Activated CD8-positive, alpha-beta memory T cell treated with anti-CD3 and anti-CD28 coated beads, Interleukin-2, amount 10 ng/mL, durations not matched to agents 7 days and 5 days (primary cell): Measurements from ENCODE around the gene TCF12. TPM values are rescaled to one million over a fixed set of nuclear protein-coding genes. Genes with fewer than 3 reads are reported as not detected.

Source experiments
- ATAC-seq: fragments of 150-1000 bp; cut with Tn5 transposase; one replicate; pipeline ENCODE4 v1.10.0; 2021; ENCODE audit warnings: moderate library complexity
- CTCF ChIA-PET: fragments of 350-600 bp; sonication (Branson Sonifier 250); formaldehyde crosslinking; loops from one replicate; lab custom pipeline; 2021; ENCODE audit warnings: antibody characterized with exemption; lab: Charles Lee
- DNase-seq: peaks from one replicate; pipeline ENCODE4 v3.0.0-alpha.2; 2020
- H3K27ac Mint-ChIP-seq: one replicate; pipeline ENCODE4 v1.8.0; 2021; ENCODE audit warnings: mild to moderate bottlenecking, mixed read lengths
- H3K27me3 Mint-ChIP-seq: one replicate; pipeline ENCODE4 v1.8.0; 2021; ENCODE audit warnings: mixed read lengths
- H3K36me3 Mint-ChIP-seq: one replicate; pipeline ENCODE4 v1.8.0; 2021; ENCODE audit warnings: mild to moderate bottlenecking, mixed read lengths
- H3K4me1 Mint-ChIP-seq: one replicate; pipeline ENCODE4 v1.8.0; 2021; ENCODE audit warnings: mixed read lengths
- H3K4me3 Mint-ChIP-seq: one replicate; pipeline ENCODE4 v1.8.0; 2021; ENCODE audit warnings: mild to moderate bottlenecking, moderate library complexity, mixed read lengths
- H3K9me3 Mint-ChIP-seq: one replicate; pipeline ENCODE4 v1.8.0; 2022; ENCODE audit warnings: low read depth, mixed read lengths
- total RNA-seq, 2 experiments: library from RNA; stranded (reverse); gene quantifications; one replicate each; pipeline ENCODE4 v1.2.3, GENCODE V29; 2021

TCF12 gene
- total RNA-seq, 2 experiments from 2014 or later = 75.4 to 89.0 TPM

DNA sequence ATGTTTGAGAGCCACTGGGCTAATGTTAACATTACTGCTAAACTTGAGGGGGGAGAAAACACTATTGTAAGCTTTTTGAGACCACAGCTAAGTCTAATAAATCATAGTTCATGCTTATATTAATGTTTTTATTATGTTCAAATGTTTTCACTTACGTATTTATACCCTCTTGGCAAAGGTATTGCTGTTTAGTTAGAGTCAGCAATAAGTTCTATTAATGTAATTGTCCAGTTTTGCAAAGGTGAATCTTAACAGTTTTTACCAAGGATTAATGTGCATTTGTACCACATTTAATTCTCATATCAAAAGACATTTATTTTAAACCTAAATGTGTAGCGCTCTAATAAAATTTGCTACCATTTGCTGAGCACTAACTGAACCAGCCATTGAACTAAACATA is 251.2 kb downstream of the TCF12 start:
- peaks cover 6% of the 10 kb centered on the region for H3K4me1 Mint-ChIP-seq
- no peaks in the 10 kb centered on the region for H3K27me3 Mint-ChIP-seq
- peaks cover 8% of the 10 kb centered on the region for H3K36me3 Mint-ChIP-seq
- DNase-seq (no peak), ATAC-seq (no peak)
- no peak overlapping the region for H3K4me3 Mint-ChIP-seq
- no peak overlapping the region for H3K27ac Mint-ChIP-seq
- H3K9me3 Mint-ChIP-seq = no peaks in the 10 kb centered on the region
- CTCF ChIA-PET = no interaction called here

DNA sequence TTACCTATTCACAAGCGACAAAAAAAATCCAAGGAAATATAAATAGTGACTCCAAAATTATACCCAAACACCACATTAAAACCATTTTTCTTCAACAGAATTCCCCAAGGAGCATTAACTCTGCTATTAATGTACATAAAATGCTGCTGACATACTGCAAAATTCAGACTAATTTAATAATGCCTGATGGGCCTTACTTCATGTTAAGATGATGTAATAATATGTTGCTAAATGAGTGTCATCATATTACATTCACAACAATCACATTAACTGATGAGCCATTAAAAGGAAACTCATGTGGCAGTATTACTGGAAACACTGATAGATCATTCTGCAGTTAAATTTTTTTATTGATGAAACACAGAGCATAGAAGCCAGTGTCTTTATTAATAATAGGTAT is 253.0 kb downstream of the TCF12 start:
- CTCF ChIA-PET = no interaction called here
- no peaks in the 10 kb centered on the region for H3K27me3 Mint-ChIP-seq
- H3K9me3 Mint-ChIP-seq = no peaks in the 10 kb centered on the region
- no peak overlapping the region for H3K4me3 Mint-ChIP-seq
- no peak overlapping the region for H3K27ac Mint-ChIP-seq
- no peak for ATAC-seq
- peaks cover 5% of the 10 kb centered on the region for H3K4me1 Mint-ChIP-seq
- DNase-seq = no peak
- peaks cover 9% of the 10 kb centered on the region for H3K36me3 Mint-ChIP-seq

GRCh38 chr15:57172925-57173324 is 254.5 kb downstream of the TCF12 start:
- H3K4me1 Mint-ChIP-seq = peaks cover 5% of the 10 kb centered on the region
- CTCF ChIA-PET = interaction anchor here (1.0 kb wide), 1 partner anchor 28 kb away, joined by 4 read pairs; no protein-coding TSS in a partner anchor
- H3K27ac Mint-ChIP-seq = no peak overlapping the region
- ATAC-seq = no peak
- H3K4me3 Mint-ChIP-seq = no peak overlapping the region
- H3K36me3 Mint-ChIP-seq = peaks cover 10% of the 10 kb centered on the region
- H3K9me3 Mint-ChIP-seq = no peaks in the 10 kb centered on the region
- H3K27me3 Mint-ChIP-seq = no peaks in the 10 kb centered on the region
- no peak for DNase-seq

- no peak for ATAC-seq
- peaks cover 2% of the 10 kb centered on the region for H3K4me1 Mint-ChIP-seq
- DNase-seq = no peak
- H3K9me3 Mint-ChIP-seq = peaks cover 3% of the 10 kb centered on the region
- no peak overlapping the region for H3K27ac Mint-ChIP-seq
- no peak overlapping the region for H3K4me3 Mint-ChIP-seq
- CTCF ChIA-PET = no interaction called here
- no peaks in the 10 kb centered on the region for H3K27me3 Mint-ChIP-seq
- H3K36me3 Mint-ChIP-seq = peaks cover 22% of the 10 kb centered on the region
Observed at GRCh38 chr15:57183041-57183440, 264.6 kb downstream of the TCF12 start.

- H3K4me3 Mint-ChIP-seq = no peak overlapping the region
- H3K9me3 Mint-ChIP-seq = peaks cover 3% of the 10 kb centered on the region
- H3K27ac Mint-ChIP-seq = no peak overlapping the region
- peaks cover 2% of the 10 kb centered on the region for H3K4me1 Mint-ChIP-seq
- no peaks in the 10 kb centered on the region for H3K27me3 Mint-ChIP-seq
- peaks cover 22% of the 10 kb centered on the region for H3K36me3 Mint-ChIP-seq
- DNase-seq (no peak), ATAC-seq (no peak)
- CTCF ChIA-PET = no interaction called here
Observed at GRCh38 chr15:57183614-57184344, 265.3 kb downstream of the TCF12 start.

DNA sequence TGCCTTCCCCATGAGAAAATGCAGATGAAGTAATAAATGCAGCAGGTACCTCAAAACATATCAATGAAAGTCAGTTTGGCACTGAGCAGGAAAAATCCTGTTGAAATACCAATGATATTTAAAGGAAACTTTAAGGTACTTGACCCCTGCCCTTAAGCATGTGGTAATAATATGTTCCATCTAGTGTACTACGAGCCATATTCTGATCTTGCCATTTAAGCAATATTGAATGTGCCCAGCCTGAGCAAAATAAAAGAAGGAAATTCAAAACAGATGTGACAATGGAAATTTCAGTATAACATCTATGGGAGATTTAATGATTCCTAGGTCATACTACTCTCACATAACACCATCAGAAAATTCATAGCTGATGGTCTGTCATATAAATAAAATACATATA is 266.1 kb downstream of the TCF12 start:
- CTCF ChIA-PET = no interaction called here
- no peak for DNase-seq

GRCh38 chr15:57185507-57186074 is 267.1 kb downstream of the TCF12 start:
- Mint-ChIP-seq H3K4me3 (no peak overlapping the region), H3K4me1 (no peaks in the 10 kb centered on the region)

More for the DNA sequence above, 266.1 kb downstream of the TCF12 start:
- peaks cover 3% of the 10 kb centered on the region for H3K9me3 Mint-ChIP-seq
- H3K4me1 Mint-ChIP-seq = peaks cover 2% of the 10 kb centered on the region
- no peak overlapping the region for H3K27ac Mint-ChIP-seq
- H3K27me3 Mint-ChIP-seq = no peaks in the 10 kb centered on the region
- peaks cover 22% of the 10 kb centered on the region for H3K36me3 Mint-ChIP-seq
- H3K4me3 Mint-ChIP-seq = no peak overlapping the region
- ATAC-seq = no peak

GRCh38 chr15:57189466-57189865 is 271.0 kb downstream of the TCF12 start:
- Mint-ChIP-seq H3K36me3 (peaks cover 27% of the 10 kb centered on the region), H3K4me3 (no peak overlapping the region), H3K4me1 (no peaks in the 10 kb centered on the region), H3K9me3 (peaks cover 3% of the 10 kb centered on the region), H3K27me3 (no peaks in the 10 kb centered on the region), H3K27ac (no peak overlapping the region)
- DNase-seq = no peak
- no peak for ATAC-seq
- CTCF ChIA-PET = no interaction called here

More at GRCh38 chr15:57185507-57186074, 267.1 kb downstream of the TCF12 start:
- Mint-ChIP-seq H3K36me3 (peaks cover 22% of the 10 kb centered on the region), H3K27ac (no peak overlapping the region), H3K27me3 (no peaks in the 10 kb centered on the region), H3K9me3 (peaks cover 3% of the 10 kb centered on the region)
- no peak for ATAC-seq
- DNase-seq = no peak
- CTCF ChIA-PET = no interaction called here

- Mint-ChIP-seq H3K9me3 (peaks cover 3% of the 10 kb centered on the region), H3K4me3 (no peak overlapping the region), H3K4me1 (no peaks in the 10 kb centered on the region), H3K36me3 (peaks cover 24% of the 10 kb centered on the region), H3K27ac (no peak overlapping the region), H3K27me3 (no peaks in the 10 kb centered on the region)
- no peak for ATAC-seq
- DNase-seq = no peak
- CTCF ChIA-PET = no interaction called here
Observed at GRCh38 chr15:57190208-57190607, 271.8 kb downstream of the TCF12 start.

GRCh38 chr15:57193161-57193560 is 274.7 kb downstream of the TCF12 start:
- Mint-ChIP-seq H3K27ac (no peak overlapping the region), H3K36me3 (peaks cover 9% of the 10 kb centered on the region), H3K27me3 (no peaks in the 10 kb centered on the region), H3K4me1 (peaks cover 1% of the 10 kb centered on the region), H3K4me3 (no peak overlapping the region), H3K9me3 (no peaks in the 10 kb centered on the region)
- ATAC-seq (no peak), DNase-seq (no peak)
- CTCF ChIA-PET = interaction anchor here (1.3 kb wide), 1 partner anchor 48 kb away, joined by 3 read pairs; no protein-coding TSS in a partner anchor

- H3K27me3 Mint-ChIP-seq = no peaks in the 10 kb centered on the region
- peaks cover 1% of the 10 kb centered on the region for H3K4me1 Mint-ChIP-seq
- H3K9me3 Mint-ChIP-seq = no peaks in the 10 kb centered on the region
- H3K27ac Mint-ChIP-seq = no peak overlapping the region
- H3K36me3 Mint-ChIP-seq = peaks cover 9% of the 10 kb centered on the region
- DNase-seq (no peak), ATAC-seq (no peak)
- CTCF ChIA-PET = no interaction called here
- no peak overlapping the region for H3K4me3 Mint-ChIP-seq
Observed at GRCh38 chr15:57195326-57195725, 276.9 kb downstream of the TCF12 start.

GRCh38 chr15:57196865-57197264 is 278.4 kb downstream of the TCF12 start:
- DNase-seq (no peak), ATAC-seq (no peak)
- Mint-ChIP-seq H3K27me3 (no peaks in the 10 kb centered on the region), H3K4me3 (no peak overlapping the region), H3K36me3 (peaks cover 6% of the 10 kb centered on the region), H3K27ac (no peak overlapping the region), H3K9me3 (no peaks in the 10 kb centered on the region), H3K4me1 (peaks cover 1% of the 10 kb centered on the region)
- CTCF ChIA-PET = no interaction called here

DNA sequence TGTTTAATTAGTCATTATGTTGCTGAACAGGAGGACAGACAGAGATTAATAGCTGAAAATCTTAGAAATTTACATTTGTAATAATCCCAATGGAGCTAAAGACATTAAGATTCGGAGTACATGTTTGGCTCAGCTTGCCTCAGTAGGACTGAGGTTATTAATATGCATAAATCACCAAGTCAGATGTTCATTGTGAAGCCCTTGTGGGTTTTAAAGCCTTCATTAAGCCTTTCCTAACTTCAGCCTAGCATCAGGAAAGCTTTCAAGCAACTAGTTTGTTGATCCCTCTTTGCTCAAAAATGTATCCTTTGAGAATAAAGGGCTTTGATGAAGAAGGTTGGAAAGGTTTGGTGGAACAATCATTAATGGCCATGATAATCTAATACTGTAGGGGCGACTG is 279.7 kb downstream of the TCF12 start:
- peaks cover 1% of the 10 kb centered on the region for H3K4me1 Mint-ChIP-seq
- no peaks in the 10 kb centered on the region for H3K27me3 Mint-ChIP-seq
- DNase-seq = no peak
- no peak for ATAC-seq
- CTCF ChIA-PET = no interaction called here
- no peak overlapping the region for H3K4me3 Mint-ChIP-seq
- H3K27ac Mint-ChIP-seq = no peak overlapping the region
- H3K36me3 Mint-ChIP-seq = peaks cover 4% of the 10 kb centered on the region
- H3K9me3 Mint-ChIP-seq = no peaks in the 10 kb centered on the region

GRCh38 chr15:57198654-57199291 is 280.3 kb downstream of the TCF12 start:
- ATAC-seq = no peak
- no peaks in the 10 kb centered on the region for H3K27me3 Mint-ChIP-seq
- H3K9me3 Mint-ChIP-seq = no peaks in the 10 kb centered on the region
- H3K4me1 Mint-ChIP-seq = peaks cover 5% of the 10 kb centered on the region
- DNase-seq = no peak
- H3K27ac Mint-ChIP-seq = no peak overlapping the region
- no peak overlapping the region for H3K4me3 Mint-ChIP-seq
- H3K36me3 Mint-ChIP-seq = peaks cover 1% of the 10 kb centered on the region
- CTCF ChIA-PET = interaction anchor here (1.0 kb wide), 1 partner anchor 108 kb away, joined by 3 read pairs; no protein-coding TSS in a partner anchor
